HG03342 (cell line): Measurements from ENCODE around the gene MKI67.

Source experiments
- ATAC-seq: cut with Tn5 transposase; IDR thresholded peaks from one replicate; pipeline ENCODE4 v1.9.1; 2021; ENCODE audit warnings: mild to moderate bottlenecking, moderate library complexity; ENCODE audit not compliant: unreplicated experiment

Gene MKI67

GRCh38 chr10:128068398-128069285 is 57.6 kb downstream of the MKI67 start:
- no peak for ATAC-seq

- ATAC-seq: no peak
Measured at GRCh38 chr10:128067691-128068397, 58.4 kb downstream of the MKI67 start.

- no peak for ATAC-seq
Measured at GRCh38 chr10:128066870-128067382, 59.3 kb downstream of the MKI67 start.

GRCh38 chr10:128065881-128066534 is 60.2 kb downstream of the MKI67 start:
- no peak for ATAC-seq

- peak; percentile 47 for ATAC-seq
Measured at GRCh38 chr10:128064970-128065580, 61.1 kb downstream of the MKI67 start.

- peak; percentile 48 for ATAC-seq
Measured at GRCh38 chr10:128064108-128064969, 61.9 kb downstream of the MKI67 start.

- ATAC-seq: peak; percentile 27
Measured at GRCh38 chr10:128063736-128064107, 62.5 kb downstream of the MKI67 start.

GRCh38 chr10:128062881-128063563 is 63.2 kb downstream of the MKI67 start:
- ATAC-seq: peak; percentile 42

- peak; percentile 4 for ATAC-seq
Measured at GRCh38 chr10:128062331-128062880, 63.8 kb downstream of the MKI67 start.

GRCh38 chr10:128061306-128062300 is 64.6 kb downstream of the MKI67 start:
- ATAC-seq: no peak

GRCh38 chr10:128060341-128061250 is 65.6 kb downstream of the MKI67 start:
- no peak for ATAC-seq

- ATAC-seq: no peak
Measured at GRCh38 chr10:128059982-128060293, 66.3 kb downstream of the MKI67 start.

GRCh38 chr10:128059266-128059981 is 66.8 kb downstream of the MKI67 start:
- ATAC-seq: no peak

GRCh38 chr10:128058750-128059134 is 67.5 kb downstream of the MKI67 start:
- no peak for ATAC-seq

- ATAC-seq: no peak
Measured at GRCh38 chr10:128058106-128058749, 68.0 kb downstream of the MKI67 start.
